ENCODE data around the gene BLTP3B. TPM values are rescaled to one million over a fixed set of nuclear protein-coding genes. Genes with fewer than 3 reads are reported as not detected.
"Not testable (repeated sequence)": the region's sequence is repeated elsewhere in the genome, so short reads cannot be mapped to it uniquely, and the experiment has no call there.

Gene BLTP3B
- total RNA-seq, 1 donor from 2014 or later, result 11.9 TPM

DNA sequence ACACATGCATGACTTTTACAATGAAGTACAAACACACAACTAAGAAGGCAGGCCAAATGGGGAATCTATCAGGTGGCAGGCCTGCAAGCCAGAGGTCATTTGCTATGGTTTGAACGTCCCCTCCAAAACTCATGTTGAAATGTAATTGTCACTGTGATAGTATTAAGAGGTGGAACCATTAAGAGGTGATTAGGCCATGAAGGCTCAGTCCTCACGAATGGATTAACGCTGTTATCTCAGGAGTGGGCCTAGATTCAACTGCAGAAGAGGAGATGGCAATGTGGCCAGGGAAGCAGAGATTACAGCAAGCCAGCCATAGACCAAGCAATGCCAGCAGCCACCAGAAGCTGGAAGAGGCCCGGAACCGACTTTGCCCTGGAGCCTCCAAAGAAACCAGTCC, 44.4 kb upstream of the BLTP3B start:
- no peaks in the 10 kb centered on the region for H3K9me3 ChIP-seq (replicated peaks)
- H3K27ac ChIP-seq (replicated peaks), result peak overlapping the region; percentile 46
- no peaks in the 10 kb centered on the region for H3K36me3 ChIP-seq
- H3K4me3 ChIP-seq, result no peak overlapping the region
- DNase-seq, result no peak
- intact Hi-C loops (cut with micrococcal nuclease), result no loop called here
- no peaks in the 10 kb centered on the region for H3K27me3 ChIP-seq (ENCODE audit: low read depth)
- H3K4me1 ChIP-seq, result peaks cover 18% of the 10 kb centered on the region
- TF ChIP-seq, protein P1, sequence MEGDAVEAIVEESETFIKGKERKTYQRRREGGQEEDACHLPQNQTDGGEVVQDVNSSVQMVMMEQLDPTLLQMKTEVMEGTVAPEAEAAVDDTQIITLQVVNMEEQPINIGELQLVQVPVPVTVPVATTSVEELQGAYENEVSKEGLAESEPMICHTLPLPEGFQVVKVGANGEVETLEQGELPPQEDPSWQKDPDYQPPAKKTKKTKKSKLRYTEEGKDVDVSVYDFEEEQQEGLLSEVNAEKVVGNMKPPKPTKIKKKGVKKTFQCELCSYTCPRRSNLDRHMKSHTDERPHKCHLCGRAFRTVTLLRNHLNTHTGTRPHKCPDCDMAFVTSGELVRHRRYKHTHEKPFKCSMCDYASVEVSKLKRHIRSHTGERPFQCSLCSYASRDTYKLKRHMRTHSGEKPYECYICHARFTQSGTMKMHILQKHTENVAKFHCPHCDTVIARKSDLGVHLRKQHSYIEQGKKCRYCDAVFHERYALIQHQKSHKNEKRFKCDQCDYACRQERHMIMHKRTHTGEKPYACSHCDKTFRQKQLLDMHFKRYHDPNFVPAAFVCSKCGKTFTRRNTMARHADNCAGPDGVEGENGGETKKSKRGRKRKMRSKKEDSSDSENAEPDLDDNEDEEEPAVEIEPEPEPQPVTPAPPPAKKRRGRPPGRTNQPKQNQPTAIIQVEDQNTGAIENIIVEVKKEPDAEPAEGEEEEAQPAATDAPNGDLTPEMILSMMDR (IDR thresholded peaks at IDR 0.05; ENCODE audit: borderline replicate concordance), result no peak

GRCh38 chr12:100186071-100186470, 43.4 kb upstream of the BLTP3B start:
- Histone ChIP-seq H3K4me3 (peak overlapping the region; percentile 29), H3K9me3 (replicated peaks) (no peaks in the 10 kb centered on the region), H3K27me3 (ENCODE audit: low read depth) (no peaks in the 10 kb centered on the region), H3K4me1 (peaks cover 18% of the 10 kb centered on the region), H3K36me3 (no peaks in the 10 kb centered on the region), H3K27ac (replicated peaks) (peak overlapping the region; percentile 46)
- intact Hi-C loops (cut with micrococcal nuclease), result no loop called here
- no peak for DNase-seq
- TF ChIP-seq, protein P1 (IDR thresholded peaks at IDR 0.05; ENCODE audit: borderline replicate concordance), result no peak

DNA sequence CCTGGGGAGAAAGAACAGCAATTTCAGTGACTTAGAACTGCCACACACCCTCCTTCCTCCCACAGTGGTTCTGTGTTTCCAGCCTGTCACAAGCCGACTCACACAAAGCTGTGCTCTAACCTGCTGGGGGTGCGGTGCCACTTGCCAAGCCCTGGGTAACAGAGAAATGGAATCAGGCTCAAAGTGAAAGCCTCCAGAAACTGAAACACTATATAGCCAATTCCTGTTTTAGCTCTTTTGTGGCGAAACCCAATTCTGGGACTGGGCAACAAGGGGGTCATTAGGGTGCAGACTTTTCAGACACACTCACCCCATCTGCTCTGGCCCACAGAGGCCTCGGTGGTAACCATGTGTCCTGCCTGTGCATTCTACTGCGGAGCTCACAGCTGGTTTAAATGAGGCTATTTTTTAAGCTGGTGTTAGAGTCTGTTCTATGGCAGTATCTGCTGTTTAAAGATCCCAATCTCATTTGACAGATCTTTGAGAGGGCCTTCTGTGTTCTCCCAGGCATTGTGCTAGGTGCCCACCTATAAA, 42.8 kb upstream of the BLTP3B start:
- intact Hi-C loops (cut with micrococcal nuclease), result no loop called here
- peaks cover 18% of the 10 kb centered on the region for H3K4me1 ChIP-seq
- H3K4me3 ChIP-seq, result peak overlapping the region; percentile 29

DNA sequence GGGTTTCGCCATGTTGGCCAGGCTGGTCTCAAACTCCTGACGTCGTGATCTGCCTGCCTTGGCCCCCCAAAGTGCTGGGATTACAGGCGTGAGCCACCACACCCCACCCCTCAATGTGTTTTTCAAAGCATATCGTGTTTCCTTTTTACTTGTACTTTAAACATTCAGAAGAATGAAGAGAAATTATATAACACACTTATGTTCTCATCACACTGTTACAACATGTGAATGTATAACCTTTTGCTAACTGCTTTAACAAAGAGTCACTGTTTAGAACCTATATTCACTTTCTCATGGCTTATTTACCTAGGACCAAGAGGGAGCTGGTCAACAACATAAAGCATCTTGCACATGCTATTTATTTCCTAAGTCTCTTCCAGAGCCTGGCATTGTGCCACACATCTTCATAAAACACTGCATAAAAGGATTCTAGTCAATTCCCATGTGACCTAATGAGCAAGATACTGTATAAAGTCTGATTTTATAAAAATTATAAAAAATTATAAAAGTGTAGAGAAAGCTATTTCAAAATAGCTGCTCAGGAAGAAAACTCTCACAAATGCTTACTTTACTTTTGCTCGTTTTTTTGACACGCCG, 42.0 kb upstream of the BLTP3B start:
- H3K27ac ChIP-seq (replicated peaks), result peak overlapping the region; percentile 46
- DNase-seq, result no peak
- intact Hi-C loops (cut with micrococcal nuclease), result no loop called here

More for the DNA sequence above, 42.8 kb upstream of the BLTP3B start:
- Histone ChIP-seq H3K9me3 (replicated peaks) (no peaks in the 10 kb centered on the region), H3K27me3 (ENCODE audit: low read depth) (no peaks in the 10 kb centered on the region), H3K27ac (replicated peaks) (peak overlapping the region; percentile 46), H3K36me3 (no peaks in the 10 kb centered on the region)
- TF ChIP-seq, protein P1 (IDR thresholded peaks at IDR 0.05; ENCODE audit: borderline replicate concordance), result no peak
- DNase-seq, result no peak

GRCh38 chr12:100179252-100179651, 36.6 kb upstream of the BLTP3B start:
- H3K27ac ChIP-seq (replicated peaks), result no peak overlapping the region
- H3K27me3 ChIP-seq (ENCODE audit: low read depth), result no peaks in the 10 kb centered on the region
- H3K4me1 ChIP-seq, result no peaks in the 10 kb centered on the region
- DNase-seq, result no peak
- no peak overlapping the region for H3K4me3 ChIP-seq
- H3K9me3 ChIP-seq (replicated peaks), result no peaks in the 10 kb centered on the region
- TF ChIP-seq, protein P1 (IDR thresholded peaks at IDR 0.05; ENCODE audit: borderline replicate concordance), result no peak
- intact Hi-C loops (cut with micrococcal nuclease), result no loop called here
- no peaks in the 10 kb centered on the region for H3K36me3 ChIP-seq

More for the DNA sequence above, 42.0 kb upstream of the BLTP3B start:
- no peaks in the 10 kb centered on the region for H3K27me3 ChIP-seq (ENCODE audit: low read depth)
- no peaks in the 10 kb centered on the region for H3K9me3 ChIP-seq (replicated peaks)
- no peak overlapping the region for H3K4me3 ChIP-seq
- no peaks in the 10 kb centered on the region for H3K36me3 ChIP-seq
- TF ChIP-seq, protein P1 (IDR thresholded peaks at IDR 0.05; ENCODE audit: borderline replicate concordance), result no peak
- H3K4me1 ChIP-seq, result peaks cover 18% of the 10 kb centered on the region

- intact Hi-C loops (cut with micrococcal nuclease); H3K36me3 ChIP-seq; H3K4me1 ChIP-seq; H3K9me3 ChIP-seq (replicated peaks); H3K27ac ChIP-seq (replicated peaks); H3K27me3 ChIP-seq (ENCODE audit: low read depth); DNase-seq; H3K4me3 ChIP-seq: not testable (repeated sequence)
These were observed 33.8 kb upstream of the BLTP3B start for GRCh38 chr12:100176493-100176892.

All from left ventricle myocardium inferior (tissue), 1 donor.